Effector memory CD4-positive, alpha-beta T cell (primary cell): ENCODE data around the gene SLC49A3.

ENCODE experiments used
- DNase-seq, 3 donors: peaks; one replicate each; pipeline ENCODE4 v3.0.0-alpha.2; 2020
- H3K27ac ChIP-seq: 2 replicates; pipeline ENCODE4 v1.7.0; 2013; ENCODE audit warnings: mild to moderate bottlenecking, low read length, moderate library complexity; ENCODE audit not compliant: insufficient read depth, poor library complexity, severe bottlenecking
- H3K27me3 ChIP-seq: replicated peaks from 2 replicates; pipeline ENCODE4 v1.7.0; 2013; ENCODE audit warnings: mild to moderate bottlenecking, low read length; ENCODE audit not compliant: insufficient read depth, control insufficient read depth, poor library complexity, severe bottlenecking
- H3K36me3 ChIP-seq: 2 replicates; pipeline ENCODE4 v1.7.0; 2013; ENCODE audit warnings: mild to moderate bottlenecking, low read length, moderate library complexity; ENCODE audit not compliant: control insufficient read depth, insufficient read depth
- H3K4me1 ChIP-seq: 2 replicates; pipeline ENCODE4 v1.7.0; 2013; ENCODE audit warnings: low read length, mild to moderate bottlenecking; ENCODE audit not compliant: control insufficient read depth, insufficient read depth, poor library complexity, severe bottlenecking
- H3K4me3 ChIP-seq: 2 replicates; pipeline ENCODE4 v1.7.0; 2013; ENCODE audit warnings: low read length, low read depth, mild to moderate bottlenecking; ENCODE audit not compliant: insufficient read depth, poor library complexity, severe bottlenecking
- H3K9me3 ChIP-seq: 2 replicates; pipeline ENCODE4 v1.7.0; 2013; ENCODE audit warnings: mild to moderate bottlenecking, low read length, moderate library complexity; ENCODE audit not compliant: control insufficient read depth

Gene SLC49A3

GRCh38 chr4:681736-682451, 7.1 kb downstream of the SLC49A3 start:
- Histone ChIP-seq H3K27me3 (no peaks in the 10 kb centered on the region), H3K27ac (no peak overlapping the region), H3K9me3 (no peaks in the 10 kb centered on the region), H3K4me1 (peaks cover 8% of the 10 kb centered on the region), H3K36me3 (no peaks in the 10 kb centered on the region), H3K4me3 (no peak overlapping the region)
- peak in 2 of 3 donors; percentile 51 to 66 for DNase-seq

GRCh38 chr4:680928-681645, 7.9 kb downstream of the SLC49A3 start:
- H3K4me1 ChIP-seq, result peaks cover 8% of the 10 kb centered on the region
- H3K27ac ChIP-seq, result peak overlapping the region; percentile 32
- H3K4me3 ChIP-seq, result peak overlapping the region; percentile 60
- H3K27me3 ChIP-seq, result no peaks in the 10 kb centered on the region
- DNase-seq, result peak in 2 of 3 donors; percentile 46 to 53
- H3K9me3 ChIP-seq, result no peaks in the 10 kb centered on the region
- H3K36me3 ChIP-seq, result no peaks in the 10 kb centered on the region

- H3K36me3 ChIP-seq, result no peaks in the 10 kb centered on the region
- peak in 1 of 3 donors; percentile 22 for DNase-seq
- H3K4me3 ChIP-seq, result peak overlapping the region; percentile 60
- no peaks in the 10 kb centered on the region for H3K9me3 ChIP-seq
- no peaks in the 10 kb centered on the region for H3K27me3 ChIP-seq
- peaks cover 8% of the 10 kb centered on the region for H3K4me1 ChIP-seq
- peak overlapping the region; percentile 32 for H3K27ac ChIP-seq
These were observed 8.4 kb downstream of the SLC49A3 start for GRCh38 chr4:680551-680927.

GRCh38 chr4:680091-680490, 8.9 kb downstream of the SLC49A3 start:
- Histone ChIP-seq H3K36me3 (no peaks in the 10 kb centered on the region), H3K27me3 (no peaks in the 10 kb centered on the region), H3K4me3 (no peak overlapping the region), H3K9me3 (no peaks in the 10 kb centered on the region), H3K4me1 (peaks cover 13% of the 10 kb centered on the region), H3K27ac (no peak overlapping the region)
- DNase-seq, result no peak

- H3K4me1 ChIP-seq, result peaks cover 17% of the 10 kb centered on the region
- no peaks in the 10 kb centered on the region for H3K9me3 ChIP-seq
- H3K27ac ChIP-seq, result no peak overlapping the region
- H3K4me3 ChIP-seq, result no peak overlapping the region
- no peaks in the 10 kb centered on the region for H3K27me3 ChIP-seq
- H3K36me3 ChIP-seq, result no peaks in the 10 kb centered on the region
- no peak for DNase-seq
These were observed 9.3 kb downstream of the SLC49A3 start for GRCh38 chr4:679629-680028.

- Histone ChIP-seq H3K4me3 (no peak overlapping the region), H3K36me3 (no peaks in the 10 kb centered on the region), H3K27me3 (no peaks in the 10 kb centered on the region), H3K9me3 (no peaks in the 10 kb centered on the region), H3K27ac (no peak overlapping the region), H3K4me1 (peaks cover 18% of the 10 kb centered on the region)
- no peak for DNase-seq
These were observed 9.9 kb downstream of the SLC49A3 start for GRCh38 chr4:679104-679481.

GRCh38 chr4:678331-679103, 10.4 kb downstream of the SLC49A3 start:
- no peaks in the 10 kb centered on the region for H3K9me3 ChIP-seq
- H3K27me3 ChIP-seq, result no peaks in the 10 kb centered on the region
- no peak for DNase-seq
- no peak overlapping the region for H3K27ac ChIP-seq
- H3K36me3 ChIP-seq, result no peaks in the 10 kb centered on the region
- H3K4me1 ChIP-seq, result peaks cover 20% of the 10 kb centered on the region
- no peak overlapping the region for H3K4me3 ChIP-seq

GRCh38 chr4:677431-678293, 11.3 kb downstream of the SLC49A3 start:
- Histone ChIP-seq H3K27ac (no peak overlapping the region), H3K4me3 (no peak overlapping the region), H3K36me3 (no peaks in the 10 kb centered on the region), H3K27me3 (no peaks in the 10 kb centered on the region), H3K9me3 (no peaks in the 10 kb centered on the region), H3K4me1 (peaks cover 25% of the 10 kb centered on the region)
- DNase-seq, result no peak

- DNase-seq, result no peak
- Histone ChIP-seq H3K36me3 (peaks cover 7% of the 10 kb centered on the region), H3K4me1 (peaks cover 25% of the 10 kb centered on the region), H3K27ac (no peak overlapping the region), H3K4me3 (no peak overlapping the region), H3K27me3 (no peaks in the 10 kb centered on the region), H3K9me3 (no peaks in the 10 kb centered on the region)
These were observed 12.1 kb downstream of the SLC49A3 start for GRCh38 chr4:676871-677235.
